ENCODE measurements around the gene TMTC2.
A peak's percentile ranks its signal among the peaks of the same experiment; 100 is the strongest.
"Not testable (repeated sequence)": the region's sequence is repeated elsewhere in the genome, so short reads cannot be mapped to it uniquely, and the experiment has no call there.

TMTC2 gene

DNA sequence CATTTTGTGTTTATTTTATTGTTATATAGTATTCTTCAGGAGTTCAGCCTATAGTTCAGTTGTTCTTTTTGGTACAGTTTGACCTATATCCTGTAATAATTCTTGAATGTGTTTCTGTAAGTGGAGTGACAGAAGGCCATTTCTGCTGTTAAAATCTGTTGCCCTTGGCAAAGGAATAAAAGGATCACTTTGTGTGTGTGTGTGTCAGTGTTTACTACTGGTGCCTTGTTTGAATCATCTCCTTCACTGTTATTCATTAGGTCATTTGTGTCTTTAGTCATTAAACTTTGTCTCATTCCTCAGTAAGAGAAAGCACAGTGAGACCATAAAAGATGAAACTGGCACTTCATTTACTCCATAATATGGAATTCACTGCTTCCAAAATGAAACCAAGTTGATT, 130.7 kb downstream of the TMTC2 start:
- H3K4me3 Mint-ChIP-seq, result no peak overlapping the region
- no peaks in the 10 kb centered on the region for H3K36me3 Mint-ChIP-seq
- H3K4me1 Mint-ChIP-seq, result no peaks in the 10 kb centered on the region
- no peak overlapping the region for H3K27ac Mint-ChIP-seq
- no peaks in the 10 kb centered on the region for H3K9me3 Mint-ChIP-seq
- ATAC-seq, result no peak
- DNase-seq (ENCODE audit: low spot score in 2 of 2), result no peak

GRCh38 chr12:82818271-82819035, 131.7 kb downstream of the TMTC2 start:
- Mint-ChIP-seq H3K9me3 (no peaks in the 10 kb centered on the region), H3K27ac (no peak overlapping the region), H3K4me3 (no peak overlapping the region), H3K4me1 (no peaks in the 10 kb centered on the region), H3K36me3 (no peaks in the 10 kb centered on the region)
- no peak for ATAC-seq
- no peak for DNase-seq (ENCODE audit: low spot score in 2 of 2)

DNA sequence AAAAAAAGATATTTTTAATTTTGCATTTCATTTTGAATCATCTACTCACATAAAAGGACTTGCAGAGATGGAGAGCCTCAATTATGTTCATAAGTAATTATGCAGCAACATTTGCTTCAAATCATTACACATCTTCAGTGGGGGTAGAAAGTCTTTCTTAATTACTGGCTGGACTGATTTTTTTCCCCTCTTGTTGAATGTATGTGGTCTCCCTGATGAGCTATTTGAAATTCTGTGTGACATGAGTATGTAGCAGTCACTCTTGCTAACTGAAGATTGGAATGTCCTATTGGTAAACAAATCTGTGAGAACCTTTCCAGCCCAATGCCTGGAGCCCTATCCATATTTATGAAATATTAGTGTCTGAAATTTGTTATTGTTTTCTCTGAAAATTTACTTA, 139.8 kb downstream of the TMTC2 start:
- Mint-ChIP-seq H3K4me1 (no peaks in the 10 kb centered on the region), H3K9me3 (no peaks in the 10 kb centered on the region)
- no peak for ATAC-seq

DNA sequence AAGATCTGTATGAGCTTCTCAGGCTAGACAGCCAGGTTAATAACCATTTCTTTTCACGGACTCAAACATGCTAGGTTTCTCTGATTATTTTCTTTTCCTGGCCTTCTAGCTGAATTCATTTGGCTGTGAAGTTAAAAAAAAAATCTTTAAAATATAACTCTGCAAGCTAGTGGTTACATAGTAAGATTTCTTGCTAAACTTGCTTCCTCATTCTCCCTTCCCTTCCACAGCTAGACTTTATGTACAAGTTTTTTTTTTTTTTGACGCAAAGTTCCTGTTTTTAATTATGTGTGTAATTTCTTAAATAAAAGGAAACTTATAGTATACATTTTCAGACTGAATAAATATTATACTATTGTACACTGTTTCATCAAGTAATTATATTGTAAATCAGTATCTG, 145.4 kb downstream of the TMTC2 start:
- H3K9me3 Mint-ChIP-seq, result no peaks in the 10 kb centered on the region
- no peaks in the 10 kb centered on the region for H3K4me1 Mint-ChIP-seq
- DNase-seq (ENCODE audit: low spot score in 2 of 2), result no peak
- no peaks in the 10 kb centered on the region for H3K36me3 Mint-ChIP-seq
- no peak for ATAC-seq
- H3K27ac Mint-ChIP-seq, result no peak overlapping the region
- no peak overlapping the region for H3K4me3 Mint-ChIP-seq

More for the DNA sequence above, 139.8 kb downstream of the TMTC2 start:
- DNase-seq (ENCODE audit: low spot score in 2 of 2), result no peak
- Mint-ChIP-seq H3K27ac (no peak overlapping the region), H3K36me3 (no peaks in the 10 kb centered on the region), H3K4me3 (no peak overlapping the region)

GRCh38 chr12:82832981-82833380, 146.3 kb downstream of the TMTC2 start:
- no peak for ATAC-seq
- no peaks in the 10 kb centered on the region for H3K36me3 Mint-ChIP-seq
- no peaks in the 10 kb centered on the region for H3K4me1 Mint-ChIP-seq
- H3K4me3 Mint-ChIP-seq, result no peak overlapping the region
- H3K9me3 Mint-ChIP-seq, result no peaks in the 10 kb centered on the region
- H3K27ac Mint-ChIP-seq, result no peak overlapping the region
- no peak for DNase-seq (ENCODE audit: low spot score in 2 of 2)

GRCh38 chr12:82833481-82833880, 146.8 kb downstream of the TMTC2 start:
- Mint-ChIP-seq H3K4me3 (no peak overlapping the region), H3K27ac (no peak overlapping the region), H3K36me3 (no peaks in the 10 kb centered on the region)

DNA sequence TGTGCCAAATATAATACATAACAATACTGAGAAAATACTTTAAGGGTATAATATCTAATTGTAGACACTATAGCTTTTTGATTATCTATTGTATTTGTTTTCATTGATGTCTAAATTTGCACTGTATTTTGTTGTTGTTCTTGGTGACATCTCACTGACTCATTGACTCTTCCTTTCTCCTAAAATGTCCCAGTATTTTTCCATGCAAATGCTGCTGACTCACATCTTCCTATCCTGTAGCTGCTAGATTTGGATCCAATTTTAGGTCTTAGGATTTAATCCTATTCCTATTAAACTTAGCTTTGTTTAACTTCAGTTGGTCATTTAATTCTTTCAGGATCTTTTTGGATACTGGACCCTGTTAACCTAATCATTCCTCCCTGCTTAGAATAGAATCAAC, 148.5 kb downstream of the TMTC2 start:
- Mint-ChIP-seq H3K4me3 (no peak overlapping the region), H3K36me3 (no peaks in the 10 kb centered on the region), H3K9me3 (no peaks in the 10 kb centered on the region), H3K27ac (no peak overlapping the region), H3K4me1 (no peaks in the 10 kb centered on the region)
- ATAC-seq, result no peak
- DNase-seq (ENCODE audit: low spot score in 2 of 2), result no peak

More at GRCh38 chr12:82833481-82833880, 146.8 kb downstream of the TMTC2 start:
- H3K9me3 Mint-ChIP-seq, result no peaks in the 10 kb centered on the region
- ATAC-seq, result no peak
- DNase-seq (ENCODE audit: low spot score in 2 of 2), result no peak
- no peaks in the 10 kb centered on the region for H3K4me1 Mint-ChIP-seq

- ATAC-seq, result peak; percentile 73
- H3K4me1 Mint-ChIP-seq, result no peaks in the 10 kb centered on the region
- DNase-seq (ENCODE audit: low spot score in 2 of 2), result no peak
- no peaks in the 10 kb centered on the region for H3K36me3 Mint-ChIP-seq
- H3K27ac Mint-ChIP-seq, result no peak overlapping the region
- H3K4me3 Mint-ChIP-seq, result no peak overlapping the region
- H3K9me3 Mint-ChIP-seq, result no peaks in the 10 kb centered on the region
These were observed 151.4 kb downstream of the TMTC2 start for GRCh38 chr12:82838131-82838551.

- H3K9me3 Mint-ChIP-seq, result no peaks in the 10 kb centered on the region
- no peaks in the 10 kb centered on the region for H3K36me3 Mint-ChIP-seq
- H3K27ac Mint-ChIP-seq, result no peak overlapping the region
- no peak overlapping the region for H3K4me3 Mint-ChIP-seq
- ATAC-seq (no peak), DNase-seq (ENCODE audit: low spot score in 2 of 2) (no peak)
- no peaks in the 10 kb centered on the region for H3K4me1 Mint-ChIP-seq
These were observed 152.1 kb downstream of the TMTC2 start for GRCh38 chr12:82838827-82839226.

GRCh38 chr12:82839796-82840195, 153.1 kb downstream of the TMTC2 start:
- no peaks in the 10 kb centered on the region for H3K36me3 Mint-ChIP-seq
- DNase-seq (ENCODE audit: low spot score in 2 of 2), result no peak
- no peak overlapping the region for H3K4me3 Mint-ChIP-seq
- no peak for ATAC-seq
- H3K9me3 Mint-ChIP-seq, result no peaks in the 10 kb centered on the region
- H3K4me1 Mint-ChIP-seq, result no peaks in the 10 kb centered on the region
- no peak overlapping the region for H3K27ac Mint-ChIP-seq

- Mint-ChIP-seq H3K9me3 (no peaks in the 10 kb centered on the region), H3K36me3 (no peaks in the 10 kb centered on the region)
- no peak for ATAC-seq
These were observed 154.8 kb downstream of the TMTC2 start for GRCh38 chr12:82841487-82841904.

DNA sequence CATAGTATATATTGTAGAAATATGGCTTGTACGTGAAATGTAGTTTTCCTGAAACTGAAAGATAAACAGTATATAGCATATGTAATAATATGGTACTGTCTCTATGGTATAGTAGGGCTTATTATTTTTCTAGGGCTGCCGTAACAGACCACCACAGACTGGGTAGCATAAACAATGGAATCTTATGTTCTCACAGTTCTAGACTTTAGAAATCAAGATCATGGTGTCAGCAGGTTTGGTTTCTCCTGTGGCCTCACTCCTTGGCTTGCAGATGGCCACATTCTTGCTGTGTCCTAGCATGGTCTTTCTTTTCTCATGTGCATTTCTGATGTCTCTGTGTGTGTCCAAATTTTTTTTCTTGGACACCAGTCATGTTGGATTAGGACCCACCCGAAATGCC, 155.8 kb downstream of the TMTC2 start:
- no peaks in the 10 kb centered on the region for H3K4me1 Mint-ChIP-seq
- H3K36me3 Mint-ChIP-seq, result no peaks in the 10 kb centered on the region
- ATAC-seq, result no peak
- H3K4me3 Mint-ChIP-seq, result no peak overlapping the region
- H3K9me3 Mint-ChIP-seq, result no peaks in the 10 kb centered on the region
- no peak overlapping the region for H3K27ac Mint-ChIP-seq
- no peak for DNase-seq (ENCODE audit: low spot score in 2 of 2)

More at GRCh38 chr12:82841487-82841904, 154.8 kb downstream of the TMTC2 start:
- no peak for DNase-seq (ENCODE audit: low spot score in 2 of 2)
- no peaks in the 10 kb centered on the region for H3K4me1 Mint-ChIP-seq
- H3K4me3 Mint-ChIP-seq, result no peak overlapping the region
- H3K27ac Mint-ChIP-seq, result no peak overlapping the region

DNA sequence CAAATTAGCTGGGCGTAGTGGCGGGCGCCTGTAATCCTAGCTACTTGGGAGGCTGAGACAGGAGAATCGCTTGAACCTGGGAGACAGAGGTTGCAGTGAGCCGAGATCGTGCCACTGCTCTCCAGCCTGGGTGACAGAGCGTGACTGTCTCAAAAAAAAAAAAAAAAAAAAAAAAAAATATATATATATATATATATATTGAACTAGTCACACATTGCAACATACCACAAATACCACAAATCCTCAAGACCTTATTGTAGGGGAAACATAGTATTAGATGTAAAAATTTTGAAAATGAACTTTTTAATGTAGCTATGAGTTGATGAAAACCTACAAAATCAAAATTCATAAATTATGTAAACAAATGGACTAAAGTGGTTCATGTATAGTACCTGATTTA, 158.4 kb downstream of the TMTC2 start:
- H3K9me3 Mint-ChIP-seq; ATAC-seq; H3K4me1 Mint-ChIP-seq; DNase-seq (ENCODE audit: low spot score in 2 of 2); H3K36me3 Mint-ChIP-seq; H3K27ac Mint-ChIP-seq; H3K4me3 Mint-ChIP-seq: not testable (repeated sequence)

DNA sequence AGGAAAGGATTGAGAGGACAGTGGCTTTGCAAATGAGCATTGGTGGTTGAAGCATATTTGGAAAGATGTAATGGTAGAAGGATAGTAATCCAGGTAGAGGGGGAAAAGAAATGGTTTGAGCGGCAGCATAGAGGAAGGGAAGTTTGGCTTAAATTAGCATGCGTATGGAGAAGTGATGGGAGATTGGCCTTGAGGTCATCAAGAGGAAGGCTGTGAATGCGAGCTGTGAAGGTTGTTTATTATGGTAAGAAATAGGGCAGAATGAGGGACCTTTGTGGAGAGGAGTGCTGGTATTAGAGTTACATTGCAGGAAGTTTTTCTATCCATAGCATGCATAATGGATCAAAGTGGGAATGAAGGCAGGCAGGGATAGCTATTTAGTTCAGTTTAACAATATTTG, 162.1 kb downstream of the TMTC2 start:
- Mint-ChIP-seq H3K4me3 (no peak overlapping the region), H3K9me3 (no peaks in the 10 kb centered on the region), H3K36me3 (no peaks in the 10 kb centered on the region), H3K27ac (no peak overlapping the region), H3K4me1 (no peaks in the 10 kb centered on the region)
- no peak for ATAC-seq
- no peak for DNase-seq (ENCODE audit: low spot score in 2 of 2)

- H3K4me1 Mint-ChIP-seq, result no peaks in the 10 kb centered on the region
- no peak for ATAC-seq
- H3K27ac Mint-ChIP-seq, result no peak overlapping the region
These were observed 165.8 kb downstream of the TMTC2 start for GRCh38 chr12:82852529-82852928.

GRCh38 chr12:82855872-82856271, 169.2 kb downstream of the TMTC2 start:
- H3K27ac Mint-ChIP-seq, result no peak overlapping the region
- H3K4me1 Mint-ChIP-seq, result no peaks in the 10 kb centered on the region
- ATAC-seq (no peak), DNase-seq (ENCODE audit: low spot score in 2 of 2) (no peak)
- H3K36me3 Mint-ChIP-seq, result peaks cover 6% of the 10 kb centered on the region
- H3K4me3 Mint-ChIP-seq, result no peak overlapping the region
- H3K9me3 Mint-ChIP-seq, result no peaks in the 10 kb centered on the region

More at GRCh38 chr12:82852529-82852928, 165.8 kb downstream of the TMTC2 start:
- no peak for DNase-seq (ENCODE audit: low spot score in 2 of 2)
- no peaks in the 10 kb centered on the region for H3K36me3 Mint-ChIP-seq
- H3K9me3 Mint-ChIP-seq, result no peaks in the 10 kb centered on the region
- H3K4me3 Mint-ChIP-seq, result no peak overlapping the region

All from stimulated activated effector memory CD8-positive, alpha-beta T cell treated with anti-CD3 and anti-CD28 coated beads, Interleukin-12 subunit alpha, Interleukin-12 subunit beta, amount 100 ng/mL, for 72 hours (primary cell).